Neutrophil (primary cell): Measurements from ENCODE around the gene AFTPH.
A peak's percentile ranks its signal among the peaks of the same experiment; 100 is the strongest.

Experiments used
- H3K27ac ChIP-seq: fragments of 200-600 bp; sonication (generic); 2 replicates; pipeline ENCODE4 v1.5.1; 2016; ENCODE audit warnings: mild to moderate bottlenecking, moderate library complexity
- H3K27me3 ChIP-seq: fragments of 200-600 bp; sonication (generic); 2 replicates; pipeline ENCODE4 v1.6.0; 2016; ENCODE audit warnings: mild to moderate bottlenecking
- H3K36me3 ChIP-seq: fragments of 200-600 bp; sonication (generic); 2 replicates; pipeline ENCODE4 v1.5.1; 2017
- H3K4me1 ChIP-seq, 2 experiments: fragments of 200-600 bp in 1 of 2; sonication (generic) in 1 of 2; 1 replicate in 1 of 2; 2 replicates in 1 of 2; pipeline versions ENCODE4 v1.5.1 to v1.6.1; 2013 to 2016; ENCODE audit warnings: low read depth in 1 of 2, low read length in 1 of 2, mild to moderate bottlenecking in 1 of 2, moderate library complexity in 1 of 2; ENCODE audit not compliant: control insufficient read depth in 1 of 2, insufficient read depth in 1 of 2
- H3K4me3 ChIP-seq, 2 experiments: fragments of 200-600 bp in 1 of 2; sonication (generic) in 1 of 2; 1 replicate in 1 of 2; 2 replicates in 1 of 2; pipeline ENCODE4 v1.5.1; 2013 to 2016; ENCODE audit warnings: low read depth in 1 of 2, low read length in 1 of 2, mild to moderate bottlenecking in 1 of 2, moderate library complexity in 1 of 2
- H3K9me3 ChIP-seq: fragments of 200-600 bp; sonication (generic); 2 replicates; pipeline ENCODE4 v1.5.1; 2016
- CTCF ChIP-seq: fragments of 200-600 bp; sonication (generic); IDR thresholded peaks from 2 replicates; pipeline ENCODE4 v1.5.1; 2016; ENCODE audit warnings: antibody characterized with exemption

The AFTPH gene

DNA sequence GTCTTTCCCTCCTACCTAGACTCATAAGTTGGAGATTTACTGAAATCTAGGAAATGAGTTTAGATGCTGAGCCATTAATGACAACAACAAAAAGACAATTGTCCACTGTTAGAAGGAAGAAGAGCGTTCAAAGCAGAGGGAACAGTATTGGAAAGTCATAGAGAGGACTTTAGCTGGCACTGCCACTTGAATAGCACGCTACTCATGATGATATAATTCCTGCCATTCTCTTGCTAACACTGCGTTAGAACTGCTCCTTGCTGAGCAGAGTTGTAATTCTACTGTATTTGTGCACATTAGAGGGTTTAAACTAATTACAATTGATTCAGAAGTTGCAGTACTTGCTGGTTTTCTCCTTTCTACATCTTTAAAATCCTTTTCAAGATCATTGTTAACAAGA, 9.0 kb upstream of the AFTPH start:
- H3K4me1 ChIP-seq = no peaks in the 10 kb centered on the region
- TF ChIP-seq CTCF = no peak
- no peaks in the 10 kb centered on the region for H3K36me3 ChIP-seq
- no peaks in the 10 kb centered on the region for H3K9me3 ChIP-seq
- H3K4me3 ChIP-seq = no peak overlapping the region
- no peak overlapping the region for H3K27ac ChIP-seq
- peaks cover 4% of the 10 kb centered on the region for H3K27me3 ChIP-seq

GRCh38 chr2:64516651-64517510, 7.2 kb upstream of the AFTPH start:
- TF ChIP-seq CTCF = no peak
- Histone ChIP-seq H3K27me3 (peaks cover 4% of the 10 kb centered on the region), H3K4me3 (no peak overlapping the region)

DNA sequence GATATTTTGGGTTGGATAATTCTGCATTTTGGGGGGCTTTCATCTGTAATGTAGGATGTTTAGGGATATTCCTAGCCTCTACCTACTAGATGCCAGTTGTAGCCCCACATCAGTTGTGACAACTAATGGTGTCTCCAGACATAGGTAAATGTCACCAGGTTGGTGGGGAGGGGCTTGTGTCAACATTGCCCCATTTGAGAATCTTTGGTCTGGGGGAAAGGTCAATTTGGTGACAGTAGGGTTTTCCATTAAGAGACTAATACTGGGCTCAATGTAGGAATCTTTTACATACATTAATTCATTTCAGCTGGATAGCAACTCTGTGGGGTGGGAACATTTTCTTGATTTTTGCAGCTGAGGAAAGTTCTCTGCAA, 6.6 kb upstream of the AFTPH start:
- TF ChIP-seq CTCF = no peak
- H3K27me3 ChIP-seq = peaks cover 4% of the 10 kb centered on the region
- H3K4me1 ChIP-seq = peaks cover under 1 to 1% of the 10 kb centered on the region in 2 experiments
- no peaks in the 10 kb centered on the region for H3K9me3 ChIP-seq
- H3K36me3 ChIP-seq = no peaks in the 10 kb centered on the region
- no peak overlapping the region for H3K4me3 ChIP-seq
- no peak overlapping the region for H3K27ac ChIP-seq

More at GRCh38 chr2:64516651-64517510, 7.2 kb upstream of the AFTPH start:
- no peaks in the 10 kb centered on the region for H3K9me3 ChIP-seq
- no peaks in the 10 kb centered on the region for H3K36me3 ChIP-seq
- no peaks in the 10 kb centered on the region for H3K4me1 ChIP-seq
- no peak overlapping the region for H3K27ac ChIP-seq

- Histone ChIP-seq H3K27me3 (no peaks in the 10 kb centered on the region), H3K4me3 (peak overlapping the region; percentile 83 to 85), H3K9me3 (no peaks in the 10 kb centered on the region), H3K27ac (peak overlapping the region; percentile 99), H3K4me1 (peaks cover 29 to 38% of the 10 kb centered on the region in 2 experiments), H3K36me3 (no peaks in the 10 kb centered on the region)
- peak; percentile 81 for TF ChIP-seq CTCF
Measured at GRCh38 chr2:64522843-64523428, 1.2 kb upstream of the AFTPH start.

DNA sequence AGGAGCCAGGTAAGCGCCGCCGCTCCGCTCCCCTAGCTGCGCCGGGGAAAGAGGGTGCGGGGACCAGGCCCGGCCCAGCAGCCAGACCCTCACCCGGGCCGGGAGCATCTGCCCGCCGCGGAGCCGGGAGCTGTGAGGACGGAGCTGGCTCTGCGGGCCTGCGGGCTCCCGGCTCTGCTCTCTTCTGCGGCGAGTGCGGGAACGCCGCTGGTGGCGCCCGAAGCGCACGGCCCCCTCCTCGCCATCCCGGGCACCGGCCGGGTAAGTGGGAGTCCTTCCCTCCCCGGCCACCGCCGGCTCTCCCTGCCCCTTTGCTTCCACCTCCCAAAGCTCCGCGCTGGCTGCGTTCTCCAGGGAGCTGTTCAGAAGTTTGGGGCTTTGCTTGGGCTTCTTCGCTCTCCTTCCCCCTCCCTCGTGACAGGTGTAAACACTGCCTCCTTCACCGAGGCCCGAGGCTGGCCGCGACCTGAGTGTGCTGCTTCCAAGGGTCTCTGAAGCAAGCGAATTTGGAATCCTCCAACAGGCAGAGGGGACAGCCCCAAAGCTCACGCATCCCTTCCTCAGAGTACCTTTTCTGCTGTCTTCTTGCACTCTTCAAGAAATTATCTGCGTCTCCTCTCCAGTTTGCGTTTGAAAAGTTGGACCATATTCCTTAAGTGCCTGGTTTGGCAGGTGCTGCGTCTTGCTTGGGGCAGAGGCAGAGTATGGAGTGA, 632 bp downstream of the AFTPH start:
- H3K36me3 ChIP-seq = no peaks in the 10 kb centered on the region
- peaks cover 29 to 38% of the 10 kb centered on the region in 2 experiments for H3K4me1 ChIP-seq
- H3K27ac ChIP-seq = peak overlapping the region; percentile 99
- no peak for TF ChIP-seq CTCF
- H3K9me3 ChIP-seq = no peaks in the 10 kb centered on the region
- H3K27me3 ChIP-seq = no peaks in the 10 kb centered on the region
- peak overlapping the region; percentile 83 to 85 for H3K4me3 ChIP-seq
